ENCODE data around the gene FOLR3. TPM values are rescaled to one million over a fixed set of nuclear protein-coding genes. Genes with fewer than 3 reads are reported as not detected.

FOLR3 gene
- total and polyA plus RNA-seq, 9 of the 15 experiments (the other 6 are each of a cell fraction or from before 2014, with no cell fraction given), result not detected

DNA sequence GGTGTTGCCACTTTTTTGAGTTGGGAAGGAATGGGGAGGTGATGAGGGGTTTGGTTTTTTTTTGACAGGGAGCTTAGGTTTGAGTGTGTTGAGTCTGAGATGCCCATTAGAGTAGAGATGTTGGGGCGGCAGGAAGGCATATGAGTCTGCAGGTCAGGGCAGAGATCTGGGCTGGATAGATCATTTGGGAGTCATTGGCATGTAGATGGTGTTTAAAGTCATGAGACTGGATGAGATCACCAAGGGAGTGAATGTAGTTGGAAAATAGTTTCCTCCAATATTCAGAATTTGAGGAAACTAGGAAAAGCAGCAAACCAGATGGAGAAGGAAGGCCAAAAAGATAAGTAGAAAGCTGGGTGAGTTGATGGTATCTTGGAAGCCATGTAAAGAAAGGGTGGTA, 21.0 kb upstream of the FOLR3 start:
- Histone ChIP-seq H3K27me3 (ENCODE audit: control insufficient read depth in 2 of 2, insufficient read depth in 2 of 2, low read length in 2 of 2) (no peaks in the 10 kb centered on the region), H3K4me3 (no peak overlapping the region), H3K9ac (ENCODE audit: insufficient read depth in 1 of 2, low read depth in 2 of 2, low read length in 2 of 2) (no peak overlapping the region), H3K9me1 (ENCODE audit: control insufficient read depth, insufficient read depth, low read length) (no peaks in the 10 kb centered on the region), H3K9me3 (replicated peaks; ENCODE audit: control insufficient read depth, insufficient read depth, low read depth, low read length) (no peaks in the 10 kb centered on the region), H4K20me1 (replicated peaks; ENCODE audit: control insufficient read depth, insufficient read depth, low read length) (no peaks in the 10 kb centered on the region), H3K79me2 (ENCODE audit: control insufficient read depth, insufficient read depth, low read length) (peaks cover 3% of the 10 kb centered on the region; the same call in 1 of the 3 replicates), H3K36me3 (ENCODE audit: control insufficient read depth, insufficient read depth, low read length) (peaks cover 10% of the 10 kb centered on the region; the same call in 2 of the 3 replicates), H2AFZ (ENCODE audit: low read depth, low read length) (peak overlapping the region; percentile 56; the same call in 1 of the 2 replicates), H3K4me1 (replicated peaks in 1 of 2; ENCODE audit: control insufficient read depth in 2 of 2, insufficient read depth in 2 of 2, low read length in 2 of 2) (peaks cover 20 to 42% of the 10 kb centered on the region in 2 experiments), H3K27ac (ENCODE audit: extremely low read depth, low read depth, low read length) (no peak overlapping the region), H3K4me2 (ENCODE audit: insufficient read depth, low read length) (no peak overlapping the region)
- no TSS peak for BruUV-seq (replicated peaks)
- POLR2A ChIA-PET, result no interaction called here
- WGBS (ENCODE audit: insufficient coverage, low coverage, missing lambda C conversion rate), result 83% methylated on average over 1 of the region's 1 CpG
- CTCF ChIA-PET (ENCODE audit: low intra/inter-chr PET ratio), result no interaction called here
- intact Hi-C loops (cut with micrococcal nuclease) (no loop called here), in situ Hi-C loops (cut with MboI) (no loop called here)
- FAIRE-seq (no peak), DNase-seq (ENCODE audit: extremely low read depth in 1 of 4, low spot score in 3 of 4) (no peak), ATAC-seq (no peak)
- TF ChIP-seq, protein P1, sequence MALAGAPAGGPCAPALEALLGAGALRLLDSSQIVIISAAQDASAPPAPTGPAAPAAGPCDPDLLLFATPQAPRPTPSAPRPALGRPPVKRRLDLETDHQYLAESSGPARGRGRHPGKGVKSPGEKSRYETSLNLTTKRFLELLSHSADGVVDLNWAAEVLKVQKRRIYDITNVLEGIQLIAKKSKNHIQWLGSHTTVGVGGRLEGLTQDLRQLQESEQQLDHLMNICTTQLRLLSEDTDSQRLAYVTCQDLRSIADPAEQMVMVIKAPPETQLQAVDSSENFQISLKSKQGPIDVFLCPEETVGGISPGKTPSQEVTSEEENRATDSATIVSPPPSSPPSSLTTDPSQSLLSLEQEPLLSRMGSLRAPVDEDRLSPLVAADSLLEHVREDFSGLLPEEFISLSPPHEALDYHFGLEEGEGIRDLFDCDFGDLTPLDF (CRISPR knock-in tag; IDR thresholded peaks at IDR 0.05), result no peak
- TF ChIP-seq, protein P2, sequence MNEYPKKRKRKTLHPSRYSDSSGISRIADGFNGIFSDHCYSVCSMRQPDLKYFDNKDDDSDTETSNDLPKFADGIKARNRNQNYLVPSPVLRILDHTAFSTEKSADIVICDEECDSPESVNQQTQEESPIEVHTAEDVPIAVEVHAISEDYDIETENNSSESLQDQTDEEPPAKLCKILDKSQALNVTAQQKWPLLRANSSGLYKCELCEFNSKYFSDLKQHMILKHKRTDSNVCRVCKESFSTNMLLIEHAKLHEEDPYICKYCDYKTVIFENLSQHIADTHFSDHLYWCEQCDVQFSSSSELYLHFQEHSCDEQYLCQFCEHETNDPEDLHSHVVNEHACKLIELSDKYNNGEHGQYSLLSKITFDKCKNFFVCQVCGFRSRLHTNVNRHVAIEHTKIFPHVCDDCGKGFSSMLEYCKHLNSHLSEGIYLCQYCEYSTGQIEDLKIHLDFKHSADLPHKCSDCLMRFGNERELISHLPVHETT (CRISPR knock-in tag; conservative IDR thresholded peaks at IDR 0.05 in 1 of 2, IDR thresholded peaks at IDR 0.05 in 1 of 2), result peak in 1 of 2 experiments; percentile 39; a peak in 1 of 4 replicates
